Femur (tissue), 1 donor: ENCODE measurements around the gene GALK1.
A peak's percentile ranks its signal among the peaks of the same experiment; 100 is the strongest.

Source experiments
- DNase-seq: peaks from one replicate; pipeline ENCODE4 v3.0.0-alpha.2; 2017

GALK1 gene

GRCh38 chr17:75783803-75784472 is 18.9 kb upstream of the GALK1 start:
- no peak for DNase-seq

DNA sequence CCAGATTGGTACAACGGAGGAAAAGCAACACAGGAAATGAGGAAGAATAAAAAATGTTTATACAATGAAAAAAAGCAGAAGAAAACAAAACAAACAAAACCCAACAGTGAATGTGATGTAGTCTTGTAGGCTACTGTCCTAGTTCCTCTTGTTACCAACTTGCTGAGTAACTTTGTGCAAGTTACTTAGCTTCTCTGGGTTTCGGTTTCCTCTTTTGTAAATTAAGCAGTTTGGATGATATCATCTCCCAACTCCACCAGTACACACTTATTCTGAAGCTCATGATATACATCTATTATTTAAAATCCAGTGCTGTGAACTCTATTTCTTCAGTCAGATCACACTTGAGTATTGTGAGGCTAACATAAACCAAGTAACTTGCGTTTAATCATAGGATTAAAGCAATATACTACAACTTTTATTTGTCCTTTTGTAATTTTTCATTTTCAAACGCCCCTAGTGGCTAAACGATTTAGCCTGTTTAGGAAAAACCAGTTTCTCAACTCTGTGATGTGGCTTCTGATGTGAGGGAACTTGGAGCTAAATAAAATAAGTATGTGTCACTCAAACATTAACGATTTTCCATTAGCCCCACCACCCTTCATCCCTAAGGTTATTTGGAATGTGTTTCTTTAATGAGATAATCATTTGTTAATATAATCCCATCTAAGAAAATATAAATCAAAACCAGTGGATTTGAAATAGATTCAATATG is 18.2 kb upstream of the GALK1 start:
- DNase-seq = no peak

GRCh38 chr17:75779987-75780889 is 15.2 kb upstream of the GALK1 start:
- no peak for DNase-seq

- peak; percentile 99 for DNase-seq
Measured at GRCh38 chr17:75779250-75779986, 14.4 kb upstream of the GALK1 start.

DNA sequence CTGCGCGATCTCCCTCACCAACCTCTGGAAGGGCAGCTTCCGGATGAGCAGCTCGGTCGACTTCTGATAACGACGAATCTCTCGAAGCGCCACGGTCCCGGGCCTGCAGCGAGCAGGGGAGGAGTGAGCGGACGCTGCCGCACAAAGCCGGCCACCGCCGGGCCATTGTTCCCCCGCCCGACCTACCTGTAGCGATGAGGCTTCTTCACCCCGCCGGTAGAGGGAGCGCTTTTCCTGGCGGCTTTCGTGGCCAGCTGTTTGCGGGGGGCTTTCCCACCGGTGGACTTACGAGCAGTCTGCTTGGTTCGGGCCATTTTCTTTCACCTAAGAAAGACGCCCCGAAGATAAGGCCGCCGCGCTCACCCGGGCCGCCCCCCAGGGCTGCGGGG is 13.9 kb upstream of the GALK1 start:
- no peak for DNase-seq

GRCh38 chr17:75778066-75778860 is 13.3 kb upstream of the GALK1 start:
- DNase-seq = peak; percentile 36

DNA sequence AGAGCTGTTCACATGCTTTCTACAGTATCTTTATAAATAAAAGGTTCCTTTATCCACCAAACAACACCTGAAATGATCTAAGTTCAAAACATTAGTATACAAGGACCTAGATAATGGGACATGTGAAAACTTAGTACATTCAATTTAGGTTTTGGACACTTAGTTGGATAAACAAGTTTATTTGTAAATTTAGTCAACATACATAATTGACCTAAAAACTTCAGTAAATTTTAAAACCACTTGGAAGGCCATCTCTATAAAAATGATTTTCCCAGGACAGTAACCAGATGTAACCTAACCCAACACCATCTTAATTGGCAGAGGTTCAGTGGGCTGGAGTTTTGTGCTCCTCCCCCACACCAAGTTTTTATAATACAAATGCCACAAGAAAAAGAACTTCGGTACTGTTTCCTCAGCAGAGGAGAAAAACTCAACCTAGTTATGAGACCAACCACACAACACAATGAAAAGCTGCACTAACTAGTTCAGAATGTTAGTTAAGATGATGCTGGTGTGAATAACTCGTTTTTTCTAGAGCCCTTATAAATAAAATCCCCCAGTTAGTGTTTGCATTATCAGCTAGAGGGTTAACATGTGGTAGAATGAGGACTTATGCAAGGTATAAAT is 12.4 kb upstream of the GALK1 start:
- DNase-seq = no peak

- DNase-seq = peak; percentile 46
Measured at GRCh38 chr17:75776386-75777295, 11.6 kb upstream of the GALK1 start.

DNA sequence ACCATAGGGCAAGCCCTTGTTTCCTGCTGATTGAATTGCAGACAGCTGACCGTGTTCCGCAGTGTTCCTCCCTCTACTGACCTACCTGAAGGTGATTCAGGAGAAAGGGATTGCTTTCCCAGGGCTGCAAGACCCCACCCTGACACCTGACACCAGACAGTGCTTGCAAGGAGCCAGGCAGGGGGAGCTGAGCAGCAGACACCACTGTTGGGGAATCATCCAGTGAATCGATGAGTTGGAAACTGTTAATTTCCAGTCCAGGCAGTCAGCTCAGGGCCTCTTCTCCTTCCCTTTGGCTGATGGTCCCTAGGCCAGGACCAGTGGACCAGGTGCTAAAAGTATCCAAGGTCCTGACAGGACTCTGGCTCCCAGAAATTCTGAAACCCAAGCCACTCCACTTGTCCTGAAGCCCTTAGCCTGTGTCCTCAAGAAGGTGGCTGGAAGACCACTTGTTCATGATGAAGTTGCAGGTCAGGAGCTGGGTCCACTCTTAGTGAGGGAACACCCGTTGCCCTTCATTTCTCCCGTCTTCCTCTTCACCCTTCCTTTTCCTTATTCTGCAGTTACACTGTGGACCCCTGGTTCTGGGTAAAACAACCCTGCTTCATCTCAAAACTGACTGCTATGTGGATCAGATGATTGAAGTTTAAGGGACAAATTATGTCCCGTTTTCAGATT is 10.1 kb upstream of the GALK1 start:
- DNase-seq = peak; percentile 60

- peak; percentile 43 for DNase-seq
Measured at GRCh38 chr17:75774471-75774990, 9.5 kb upstream of the GALK1 start.

GRCh38 chr17:75773808-75774470 is 8.9 kb upstream of the GALK1 start:
- DNase-seq = peak; percentile 36

DNA sequence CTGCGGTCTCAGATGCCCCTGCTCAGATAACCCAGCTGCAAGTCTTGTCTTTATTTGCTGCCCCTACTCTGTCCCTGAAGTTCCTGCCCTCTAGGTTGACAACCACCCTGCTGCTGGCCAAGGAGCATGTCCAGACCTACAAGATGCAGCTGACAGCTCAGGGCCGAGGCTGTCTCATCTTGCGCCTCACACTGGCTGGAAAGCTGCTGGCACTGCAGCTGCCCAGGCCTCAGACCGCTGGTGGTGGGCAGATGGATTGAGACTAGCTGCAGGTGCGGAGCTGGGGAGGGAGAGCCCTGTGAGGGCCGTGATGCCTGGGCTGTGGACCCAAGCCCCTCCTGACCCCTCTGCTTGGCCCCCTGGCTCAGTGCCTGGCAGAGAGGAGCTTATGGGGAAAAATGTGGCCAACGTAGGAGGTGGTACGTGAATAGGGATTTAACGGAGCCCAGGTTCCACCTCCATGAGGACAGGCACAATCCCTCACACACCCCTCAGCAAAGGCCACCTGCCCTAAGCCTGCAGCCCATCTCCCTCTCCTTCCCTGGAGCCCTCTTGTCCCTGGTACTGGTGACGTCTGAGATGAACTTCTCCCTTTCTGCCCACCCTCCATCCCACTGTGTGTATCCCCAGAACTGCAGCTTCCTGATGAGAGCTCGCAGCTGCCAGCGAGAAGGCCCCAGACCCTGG is 8.3 kb upstream of the GALK1 start:
- DNase-seq = peak; percentile 41

DNA sequence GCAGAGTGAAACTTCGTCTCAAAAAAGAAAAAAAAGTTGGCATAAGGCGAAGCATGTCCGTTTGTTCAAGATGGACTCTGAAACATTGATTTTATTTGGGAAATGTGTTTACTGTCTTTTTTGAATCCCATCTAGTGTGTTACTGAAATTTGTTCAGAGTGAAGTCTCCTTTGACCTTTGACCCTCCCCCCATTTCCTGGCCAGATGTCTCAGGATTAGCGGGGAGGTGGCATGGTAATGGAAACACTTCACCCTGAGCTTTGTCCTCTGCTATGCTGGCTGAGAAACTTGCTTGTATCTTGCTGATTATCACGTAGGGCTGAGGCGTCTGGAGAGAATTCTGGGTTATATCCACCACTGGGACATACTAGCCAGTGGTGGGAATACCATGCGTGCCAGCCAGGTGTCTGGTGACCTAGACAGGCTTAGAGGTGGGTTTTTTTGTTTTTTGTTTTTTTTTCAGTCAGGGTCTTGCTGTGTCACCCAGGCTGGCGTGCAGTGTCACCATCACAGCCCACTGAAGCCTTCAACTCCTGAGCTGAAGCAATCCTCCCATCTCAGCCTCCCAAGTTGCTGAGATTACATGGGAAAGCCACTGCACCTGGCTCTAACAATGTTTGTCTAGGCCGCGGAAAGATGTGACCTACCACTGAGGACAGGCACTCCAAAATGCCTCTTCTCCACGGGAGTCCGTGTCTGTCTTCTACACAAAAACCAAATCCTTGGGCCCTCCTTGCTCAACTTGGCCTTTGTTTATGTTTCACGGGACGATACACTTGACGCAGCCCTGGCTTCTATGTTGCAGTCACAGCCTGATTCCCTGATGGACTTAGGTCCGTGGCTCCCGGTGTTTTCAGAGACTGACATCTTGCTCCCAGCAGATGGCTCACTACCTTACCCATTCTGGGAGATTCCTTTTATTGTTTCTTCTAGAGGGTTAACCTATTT is 6.6 kb upstream of the GALK1 start:
- no peak for DNase-seq

DNA sequence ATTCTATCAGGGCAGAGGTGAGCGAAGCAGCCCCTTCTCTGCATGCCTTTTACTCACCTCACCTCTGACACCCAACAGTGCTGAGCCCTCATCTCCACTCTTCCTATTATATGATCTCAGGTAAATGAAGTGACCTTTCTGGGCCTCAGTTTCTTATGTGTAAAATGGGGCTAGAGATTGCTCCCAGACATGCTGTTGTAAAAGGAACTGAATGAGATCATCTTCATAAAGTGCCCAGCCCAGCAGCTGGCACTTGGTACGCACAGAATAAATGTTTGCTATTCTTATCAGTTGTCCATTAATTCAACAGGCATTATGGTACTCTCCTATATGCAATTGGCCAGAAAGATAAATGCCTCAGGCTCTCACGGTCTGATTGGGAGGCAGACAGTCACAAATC is 4.5 kb upstream of the GALK1 start:
- peak; percentile 8 for DNase-seq

- DNase-seq = no peak
Measured at GRCh38 chr17:75767881-75768280, 2.9 kb upstream of the GALK1 start.

GRCh38 chr17:75765981-75766380 is 989 bp upstream of the GALK1 start:
- no peak for DNase-seq

DNA sequence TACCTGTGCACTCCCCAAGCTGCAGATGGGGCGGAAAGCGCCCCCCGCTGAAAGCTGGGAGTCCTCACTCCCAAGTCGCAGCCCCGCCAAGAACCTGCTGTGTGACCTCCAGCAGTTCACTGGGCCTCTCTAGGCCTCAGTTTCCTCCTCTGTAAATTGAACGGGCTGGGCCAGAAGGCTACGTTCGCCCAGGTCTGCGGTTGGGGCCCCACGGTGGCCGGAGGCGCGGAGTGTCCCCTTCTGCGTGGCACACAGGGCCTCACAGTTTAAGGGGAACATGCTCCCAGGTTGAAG is 628 bp downstream of the GALK1 start:
- DNase-seq = no peak
